Transverse colon (tissue), 4 donors: ENCODE results near the gene FKBP7.

Experiments used
- EP300 ChIP-seq: sonication (generic); formaldehyde crosslinking; IDR thresholded peaks from one replicate; pipeline ENCODE4 v1.6.1; 2017; ENCODE audit warnings: antibody characterized with exemption, low read depth
- POLR2A ChIP-seq: fragments of 450-650 bp; IDR thresholded peaks from one replicate; pipeline ENCODE4 v1.6.1; 2016; ENCODE audit warnings: antibody characterized with exemption, mild to moderate bottlenecking, moderate library complexity
- POLR2AphosphoS5 ChIP-seq, 3 donors: sonication (generic); formaldehyde crosslinking; IDR thresholded peaks; one replicate each; pipeline ENCODE4 v1.6.1; 2016; ENCODE audit warnings: antibody characterized with exemption in 3 of 3
- TF ChIP-seq, protein P1 (sequence below), 5 experiments: fragments of 200-600 bp in 3 of 5; fragments of 450-650 bp in 2 of 5; sonication (generic) in 3 of 5; IDR thresholded peaks; 1 replicate in 2 of 5; 2 replicates in 3 of 5; pipeline ENCODE4 v1.5.1; 2016 to 2017; ENCODE audit warnings: antibody characterized with exemption in 5 of 5, inconsistent platforms in 3 of 5, mild to moderate bottlenecking in 2 of 5, moderate library complexity in 1 of 5

DNA sequence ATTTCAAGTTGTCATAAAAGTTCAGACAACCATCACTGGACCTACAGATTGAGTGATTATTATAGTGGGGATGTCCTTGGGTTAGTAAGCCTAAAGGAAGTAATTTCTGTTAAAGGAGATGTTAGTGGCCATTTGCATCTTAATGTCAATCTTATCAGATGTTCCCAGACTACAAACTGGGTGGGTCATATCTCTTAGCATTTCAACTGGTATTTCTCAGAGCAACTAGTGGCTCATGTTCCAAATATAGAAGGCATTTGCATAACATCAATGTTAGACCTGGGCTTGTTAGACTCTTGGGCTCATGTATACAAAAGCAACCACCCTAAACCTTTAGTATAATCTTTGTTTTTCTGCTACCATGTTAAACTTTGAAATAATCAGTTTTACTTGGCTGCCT is 19.7 kb upstream of the FKBP7 start:
- TF ChIP-seq, protein P1, sequence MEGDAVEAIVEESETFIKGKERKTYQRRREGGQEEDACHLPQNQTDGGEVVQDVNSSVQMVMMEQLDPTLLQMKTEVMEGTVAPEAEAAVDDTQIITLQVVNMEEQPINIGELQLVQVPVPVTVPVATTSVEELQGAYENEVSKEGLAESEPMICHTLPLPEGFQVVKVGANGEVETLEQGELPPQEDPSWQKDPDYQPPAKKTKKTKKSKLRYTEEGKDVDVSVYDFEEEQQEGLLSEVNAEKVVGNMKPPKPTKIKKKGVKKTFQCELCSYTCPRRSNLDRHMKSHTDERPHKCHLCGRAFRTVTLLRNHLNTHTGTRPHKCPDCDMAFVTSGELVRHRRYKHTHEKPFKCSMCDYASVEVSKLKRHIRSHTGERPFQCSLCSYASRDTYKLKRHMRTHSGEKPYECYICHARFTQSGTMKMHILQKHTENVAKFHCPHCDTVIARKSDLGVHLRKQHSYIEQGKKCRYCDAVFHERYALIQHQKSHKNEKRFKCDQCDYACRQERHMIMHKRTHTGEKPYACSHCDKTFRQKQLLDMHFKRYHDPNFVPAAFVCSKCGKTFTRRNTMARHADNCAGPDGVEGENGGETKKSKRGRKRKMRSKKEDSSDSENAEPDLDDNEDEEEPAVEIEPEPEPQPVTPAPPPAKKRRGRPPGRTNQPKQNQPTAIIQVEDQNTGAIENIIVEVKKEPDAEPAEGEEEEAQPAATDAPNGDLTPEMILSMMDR (IDR thresholded peaks at IDR 0.05) = no peak
- no peak for TF ChIP-seq EP300
- no peak for TF ChIP-seq POLR2AphosphoS5 (IDR thresholded peaks at IDR 0.05)
- no peak for TF ChIP-seq POLR2A
